ENCODE measurements around the gene SERGEF. TPM values are rescaled to one million over a fixed set of nuclear protein-coding genes. Genes with fewer than 3 reads are reported as not detected.

SERGEF gene
- total RNA-seq, 4 donors from 2014 or later, result 42.1 to 61.6 (median 53.9) TPM

DNA sequence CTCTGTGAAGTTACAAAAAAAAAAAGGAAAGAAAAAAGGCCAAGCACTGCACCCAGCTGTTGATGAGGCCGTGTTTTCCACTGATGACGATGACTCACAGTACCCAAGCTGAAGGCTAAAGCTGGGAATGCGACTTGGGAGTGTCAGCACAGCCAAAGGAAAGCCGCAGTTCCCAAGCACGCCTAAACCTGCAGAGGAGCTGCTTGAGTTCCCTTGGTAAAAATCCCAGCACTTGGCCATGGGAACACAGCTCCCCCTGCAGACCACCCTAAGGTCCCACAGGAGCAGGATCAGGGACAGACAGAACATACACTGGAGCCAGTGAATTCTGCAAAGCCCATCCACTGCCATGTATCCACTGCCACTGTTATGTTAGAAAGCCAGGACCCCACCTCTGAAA is 39.9 kb downstream of the SERGEF start:
- Histone ChIP-seq H3K36me3 (peaks cover 0 to 52% (median 0%) of the 10 kb centered on the region in 3 donors), H3K27me3 (no peaks in the 10 kb centered on the region), H3K4me3 (no peak overlapping the region), H3K4me1 (peaks cover 0 to 4% (median 0%) of the 10 kb centered on the region in 4 donors), H3K27ac (no peak overlapping the region), H3K9me3 (no peaks in the 10 kb centered on the region)
- 30 to 33% methylated on average over 5 of the region's 5 CpGs for WGBS, 2 donors
- DNase-seq (ENCODE audit: low spot score in 2 of 2), result peak in 1 of 2 donors; percentile 19
- no peak for TF ChIP-seq POLR2A (IDR thresholded peaks at IDR 0.05)
- TF ChIP-seq, protein P1, sequence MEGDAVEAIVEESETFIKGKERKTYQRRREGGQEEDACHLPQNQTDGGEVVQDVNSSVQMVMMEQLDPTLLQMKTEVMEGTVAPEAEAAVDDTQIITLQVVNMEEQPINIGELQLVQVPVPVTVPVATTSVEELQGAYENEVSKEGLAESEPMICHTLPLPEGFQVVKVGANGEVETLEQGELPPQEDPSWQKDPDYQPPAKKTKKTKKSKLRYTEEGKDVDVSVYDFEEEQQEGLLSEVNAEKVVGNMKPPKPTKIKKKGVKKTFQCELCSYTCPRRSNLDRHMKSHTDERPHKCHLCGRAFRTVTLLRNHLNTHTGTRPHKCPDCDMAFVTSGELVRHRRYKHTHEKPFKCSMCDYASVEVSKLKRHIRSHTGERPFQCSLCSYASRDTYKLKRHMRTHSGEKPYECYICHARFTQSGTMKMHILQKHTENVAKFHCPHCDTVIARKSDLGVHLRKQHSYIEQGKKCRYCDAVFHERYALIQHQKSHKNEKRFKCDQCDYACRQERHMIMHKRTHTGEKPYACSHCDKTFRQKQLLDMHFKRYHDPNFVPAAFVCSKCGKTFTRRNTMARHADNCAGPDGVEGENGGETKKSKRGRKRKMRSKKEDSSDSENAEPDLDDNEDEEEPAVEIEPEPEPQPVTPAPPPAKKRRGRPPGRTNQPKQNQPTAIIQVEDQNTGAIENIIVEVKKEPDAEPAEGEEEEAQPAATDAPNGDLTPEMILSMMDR (IDR thresholded peaks at IDR 0.05), result no peak
- no peak for TF ChIP-seq EP300 (IDR thresholded peaks at IDR 0.05)

DNA sequence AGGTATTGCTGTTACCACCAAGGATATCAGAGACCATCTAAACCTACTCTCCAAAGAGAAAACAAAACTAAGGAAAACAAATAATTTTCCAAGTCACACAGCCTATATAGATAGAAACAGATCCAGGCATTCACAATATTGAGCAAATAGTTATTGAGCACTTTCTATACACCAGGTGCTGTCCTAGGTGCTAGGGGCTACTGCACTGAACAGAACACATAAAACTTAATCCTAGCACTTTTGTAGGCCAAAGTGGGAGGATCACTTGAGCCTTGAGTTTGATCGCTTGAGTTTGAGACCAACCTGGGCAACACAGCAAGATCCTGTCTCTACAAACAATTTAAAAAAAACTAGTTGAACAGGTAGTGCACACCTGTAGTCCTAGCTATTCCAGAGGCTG is 44.6 kb downstream of the SERGEF start:
- TF ChIP-seq, protein P1 (IDR thresholded peaks at IDR 0.05), result no peak
- H3K4me1 ChIP-seq, result peaks cover 0 to 4% (median 0%) of the 10 kb centered on the region in 4 donors
- WGBS, 2 donors, result 88 to 95% methylated on average over 1 of the region's 1 CpG
- H3K9me3 ChIP-seq, result no peaks in the 10 kb centered on the region
- DNase-seq (ENCODE audit: low spot score in 2 of 2), result no peak
- H3K4me3 ChIP-seq, result no peak overlapping the region
- H3K27ac ChIP-seq, result no peak overlapping the region
- H3K36me3 ChIP-seq, result peaks cover 0 to 51% (median 0%) of the 10 kb centered on the region in 3 donors
- H3K27me3 ChIP-seq, result no peaks in the 10 kb centered on the region

DNA sequence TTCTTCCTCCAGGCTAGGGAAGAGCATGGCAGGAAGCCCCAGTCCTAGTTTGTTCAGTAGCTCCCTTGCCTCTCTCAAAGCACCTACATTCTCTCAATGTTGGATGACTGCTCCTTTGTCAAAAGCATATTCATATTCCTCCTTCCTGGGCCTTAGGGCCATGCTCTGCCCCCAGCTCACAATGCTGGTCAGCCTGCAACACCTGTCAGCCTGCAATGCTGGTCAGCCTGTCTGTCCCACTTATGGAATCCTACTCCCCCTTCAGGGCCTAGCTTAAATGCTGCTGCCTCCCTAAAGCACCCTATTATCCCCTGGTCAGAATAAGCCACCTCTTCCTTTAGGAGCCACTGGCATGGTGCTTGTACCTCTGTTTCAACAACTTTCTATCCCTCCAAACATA is 45.2 kb downstream of the SERGEF start:
- TF ChIP-seq POLR2A (IDR thresholded peaks at IDR 0.05), result no peak
- TF ChIP-seq, protein P1 (IDR thresholded peaks at IDR 0.05), result no peak
- TF ChIP-seq EP300 (IDR thresholded peaks at IDR 0.05), result no peak
- Histone ChIP-seq H3K9me3 (no peaks in the 10 kb centered on the region), H3K4me3 (no peak overlapping the region), H3K27me3 (no peaks in the 10 kb centered on the region), H3K4me1 (no peaks in the 10 kb centered on the region), H3K36me3 (peaks cover 0 to 46% (median 0%) of the 10 kb centered on the region in 3 donors), H3K27ac (no peak overlapping the region)
- DNase-seq (ENCODE audit: low spot score in 2 of 2), result no peak

DNA sequence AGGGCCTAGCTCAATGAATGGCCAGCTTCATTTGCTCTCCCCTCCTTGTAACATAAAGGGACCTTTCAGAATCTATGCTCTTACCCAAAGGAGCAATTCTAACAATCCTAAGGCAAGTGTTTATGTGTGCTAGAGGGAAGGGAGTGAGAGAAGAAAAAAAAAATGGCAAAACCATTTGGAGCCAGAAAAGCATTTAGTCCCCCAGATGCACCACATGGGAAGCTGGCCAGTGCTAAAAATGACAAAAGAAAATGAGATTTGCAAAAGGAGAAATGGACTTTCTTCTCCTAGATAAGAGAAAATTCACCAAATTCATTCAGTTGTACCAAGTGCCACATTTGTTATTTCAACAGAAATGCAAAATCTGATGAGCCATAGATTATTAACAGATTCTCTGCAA is 52.8 kb downstream of the SERGEF start:
- H3K4me1 ChIP-seq, result no peaks in the 10 kb centered on the region
- H3K36me3 ChIP-seq, result peaks cover 0 to 57% (median 0%) of the 10 kb centered on the region in 3 donors
- no peak for DNase-seq (ENCODE audit: low spot score in 2 of 2)
- H3K4me3 ChIP-seq, result no peak overlapping the region
- no peaks in the 10 kb centered on the region for H3K27me3 ChIP-seq
- no peaks in the 10 kb centered on the region for H3K9me3 ChIP-seq
- no peak overlapping the region for H3K27ac ChIP-seq
- TF ChIP-seq, protein P1 (IDR thresholded peaks at IDR 0.05), result no peak
- TF ChIP-seq EP300 (IDR thresholded peaks at IDR 0.05), result no peak
- no peak for TF ChIP-seq POLR2A (IDR thresholded peaks at IDR 0.05)

DNA sequence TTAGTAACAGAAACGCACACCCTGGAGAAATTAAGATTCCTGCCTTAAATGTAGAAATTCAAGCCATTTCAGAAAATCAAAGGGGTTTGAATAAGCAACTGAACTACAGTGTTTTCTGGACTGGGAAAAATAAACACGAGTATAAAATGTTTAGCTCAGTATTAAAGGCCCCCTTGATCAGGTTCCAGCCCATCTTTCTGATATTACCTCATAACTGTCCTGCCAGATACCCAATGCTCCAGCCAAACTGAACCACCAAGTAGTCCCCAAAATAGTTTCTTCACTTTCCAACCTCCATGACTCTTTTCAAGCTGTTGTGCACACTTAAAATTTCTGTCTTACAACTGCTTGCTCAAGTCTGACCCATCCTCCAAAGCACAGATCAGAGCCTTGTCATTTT is 54.4 kb downstream of the SERGEF start:
- peaks cover 0 to 69% (median 0%) of the 10 kb centered on the region in 3 donors for H3K36me3 ChIP-seq
- DNase-seq (ENCODE audit: low spot score in 2 of 2), result no peak
- no peak overlapping the region for H3K4me3 ChIP-seq
- no peaks in the 10 kb centered on the region for H3K9me3 ChIP-seq
- no peaks in the 10 kb centered on the region for H3K27me3 ChIP-seq
- no peak for TF ChIP-seq EP300 (IDR thresholded peaks at IDR 0.05)
- TF ChIP-seq POLR2A (IDR thresholded peaks at IDR 0.05), result no peak
- TF ChIP-seq, protein P1 (IDR thresholded peaks at IDR 0.05), result no peak
- no peak overlapping the region for H3K27ac ChIP-seq
- no peaks in the 10 kb centered on the region for H3K4me1 ChIP-seq
- 54 to 67% methylated on average over 2 of the region's 2 CpGs for WGBS, 2 donors

Data from tibial nerve (tissue), 4 donors.